Upper lobe of left lung (tissue), 4 donors: ENCODE results near the gene CYGB.

ENCODE experiments used
- CTCF ChIP-seq, 6 experiments: fragments of 450-650 bp in 4 of 6; fragments of 200-600 bp in 2 of 6; sonication (generic) in 2 of 6; IDR thresholded peaks; one replicate each; pipeline ENCODE4 v1.5.1; 2016 to 2019; ENCODE audit warnings: antibody characterized with exemption in 6 of 6
- POLR2A ChIP-seq, 4 donors: fragments of 450-650 bp; IDR thresholded peaks; one replicate each; pipeline ENCODE4 v1.5.1; 2016 to 2017; ENCODE audit warnings: antibody characterized with exemption in 4 of 4, mild to moderate bottlenecking in 2 of 4

- TF ChIP-seq CTCF (IDR thresholded peaks at IDR 0.05) = no peak
- TF ChIP-seq POLR2A (IDR thresholded peaks at IDR 0.05) = no peak
Observed at GRCh38 chr17:76566988-76567431, 29.5 kb upstream of the CYGB start.
